NCI-H1417 (cell line): Measurements from ENCODE around the gene MRPS6.

Source experiments
- DNase-seq, 3 experiments: peaks; one replicate each; lab custom pipeline; 2025; lab: John Stamatoyannopoulos, UW

Gene MRPS6

DNA sequence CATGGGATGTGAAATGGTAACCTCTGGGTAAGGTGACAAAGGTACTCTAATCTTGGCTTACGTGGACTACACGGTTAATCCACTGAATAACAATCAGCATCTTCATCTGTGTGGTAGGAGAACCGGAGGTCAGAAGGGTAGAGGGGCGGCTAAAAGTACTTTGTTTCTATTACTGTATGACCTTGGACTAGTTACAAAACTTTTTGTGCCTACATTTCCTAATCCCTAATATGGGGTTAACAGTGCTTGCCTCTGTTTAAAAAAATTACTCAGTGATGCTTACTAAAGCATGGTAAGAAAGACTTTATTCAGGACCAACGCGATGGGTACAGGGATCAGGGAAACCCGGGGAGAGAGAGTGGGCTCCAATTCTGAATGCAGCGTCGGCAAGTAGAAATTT, 1.7 kb upstream of the MRPS6 start:
- no peak for DNase-seq

DNA sequence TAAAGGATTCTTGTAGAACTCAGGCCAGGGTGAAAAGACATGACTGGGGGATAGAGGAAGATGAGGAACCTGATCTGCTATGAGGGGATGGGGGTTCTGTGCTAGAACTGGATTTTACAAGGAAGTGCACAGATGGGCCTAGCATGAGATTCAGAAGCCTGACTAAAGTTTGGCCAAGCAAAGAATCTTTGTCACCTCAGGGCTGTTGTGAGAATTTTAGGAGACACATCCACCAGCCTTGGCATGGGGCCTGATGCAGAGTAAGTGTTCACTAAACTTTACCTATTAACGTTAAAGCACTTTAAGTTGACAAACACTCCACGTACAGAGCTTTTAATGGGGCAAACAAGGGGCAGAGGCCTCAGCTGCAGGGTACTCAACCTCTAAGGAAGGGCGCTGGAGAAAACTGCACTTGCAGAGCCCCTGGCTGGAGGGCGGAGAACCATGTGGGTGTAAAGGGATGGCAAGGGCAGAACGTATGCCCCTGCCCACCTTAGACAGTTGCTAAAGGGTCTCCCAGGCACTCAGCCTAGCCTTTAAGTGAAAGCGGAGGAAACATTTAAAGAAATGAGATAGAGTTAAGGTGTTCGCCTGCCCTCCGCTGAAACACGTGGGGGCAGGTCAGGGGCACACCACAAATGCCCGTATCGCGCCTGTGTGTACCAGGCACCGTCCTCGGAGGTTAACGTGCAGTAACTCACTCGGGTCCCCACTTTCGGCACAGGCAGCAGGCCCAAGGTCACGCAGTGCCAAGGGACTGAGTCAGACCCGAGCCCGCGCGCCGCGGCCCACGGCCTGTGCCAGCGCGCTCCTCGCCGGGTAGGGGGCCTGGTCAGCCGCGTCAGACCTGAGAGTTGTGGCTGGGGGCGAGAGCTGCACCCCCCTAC, 990 bp upstream of the MRPS6 start:
- DNase-seq = no peak

DNA sequence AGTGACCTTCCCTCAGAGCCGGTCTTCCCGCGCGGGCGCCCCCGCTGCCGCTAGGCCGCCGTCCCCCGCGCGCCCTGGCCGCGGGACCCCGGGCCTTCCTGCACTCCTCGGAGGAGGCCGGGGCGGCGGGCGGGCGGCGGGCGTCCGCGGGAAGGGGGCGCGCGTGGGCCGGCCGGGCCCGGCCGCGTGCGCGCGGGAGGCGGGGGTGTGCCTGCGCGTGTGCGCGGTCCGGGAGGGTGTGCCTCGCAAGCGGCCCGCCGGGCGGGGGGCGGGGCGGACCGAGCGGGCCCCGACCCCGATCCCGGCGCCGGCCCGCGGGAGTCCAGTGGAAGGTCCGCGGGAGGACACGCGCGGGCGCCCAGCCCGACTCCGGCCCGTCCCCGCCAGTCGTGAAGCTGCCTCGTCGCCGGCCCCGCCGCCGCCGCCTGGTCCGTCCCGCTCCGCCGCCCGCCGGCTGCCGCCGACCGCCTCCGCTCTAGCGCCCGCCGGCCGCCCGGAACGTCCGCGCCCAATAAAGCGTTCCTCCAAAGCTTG, 438 bp downstream of the MRPS6 start:
- DNase-seq = peak; percentile 33 to 72 (median 63)

DNA sequence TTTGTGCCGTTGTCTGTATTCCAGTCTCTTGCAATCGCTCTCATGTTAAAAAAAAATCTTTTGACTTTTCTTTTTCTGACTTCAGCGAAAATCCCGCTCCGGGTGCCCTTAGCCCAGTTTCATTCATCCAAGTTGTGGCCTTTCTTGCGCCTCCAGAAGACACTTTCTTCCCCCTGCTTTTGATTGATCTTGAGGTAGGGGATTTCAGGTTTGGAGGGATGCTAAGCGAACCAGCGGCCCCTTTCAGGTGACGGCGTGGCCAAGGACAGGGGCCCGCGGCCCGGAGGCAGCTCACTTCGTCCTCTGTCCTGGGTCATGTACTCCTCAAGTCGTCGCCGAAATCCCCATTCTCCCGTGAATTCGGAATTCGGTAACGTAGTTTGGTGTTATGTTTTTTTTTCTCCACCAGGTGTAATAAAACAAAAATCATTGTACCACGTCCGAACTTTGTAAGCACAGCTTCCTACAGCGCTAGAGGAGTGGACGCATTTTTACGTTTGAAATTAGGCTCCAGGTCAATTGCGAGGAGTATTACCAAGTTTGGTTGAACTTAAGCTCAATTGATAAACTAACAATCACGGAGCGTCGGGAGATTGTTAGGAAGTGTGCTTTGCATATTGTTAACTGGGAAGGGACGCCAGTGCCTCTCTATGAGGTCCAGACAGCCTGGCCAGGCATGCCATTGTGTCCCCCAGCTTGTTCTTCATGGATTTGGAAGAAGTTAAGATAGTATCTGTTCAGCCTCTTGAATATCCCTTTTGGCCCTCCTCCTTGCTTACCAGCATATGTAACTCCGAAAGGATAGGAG, 1.1 kb downstream of the MRPS6 start:
- DNase-seq = peak in 2 of 3 experiments; percentile 63 to 75

DNA sequence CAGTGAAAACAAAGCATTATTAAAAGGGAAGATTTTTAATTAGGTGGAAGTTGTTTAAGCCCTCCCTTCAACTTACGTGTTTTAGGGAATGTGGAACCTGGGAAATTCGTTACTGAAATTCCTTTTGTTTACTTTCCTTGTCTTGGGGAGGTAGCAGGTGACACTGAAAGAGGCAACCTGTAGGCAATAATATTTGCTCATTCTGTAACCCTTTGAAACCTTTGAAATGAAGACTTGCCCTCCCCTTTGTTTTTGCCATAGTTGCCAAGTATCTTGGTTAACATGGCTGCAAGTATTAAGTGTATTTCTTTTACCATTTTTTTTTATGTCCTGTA, 1.7 kb downstream of the MRPS6 start:
- peak in 1 of 3 experiments; percentile 51 for DNase-seq

DNA sequence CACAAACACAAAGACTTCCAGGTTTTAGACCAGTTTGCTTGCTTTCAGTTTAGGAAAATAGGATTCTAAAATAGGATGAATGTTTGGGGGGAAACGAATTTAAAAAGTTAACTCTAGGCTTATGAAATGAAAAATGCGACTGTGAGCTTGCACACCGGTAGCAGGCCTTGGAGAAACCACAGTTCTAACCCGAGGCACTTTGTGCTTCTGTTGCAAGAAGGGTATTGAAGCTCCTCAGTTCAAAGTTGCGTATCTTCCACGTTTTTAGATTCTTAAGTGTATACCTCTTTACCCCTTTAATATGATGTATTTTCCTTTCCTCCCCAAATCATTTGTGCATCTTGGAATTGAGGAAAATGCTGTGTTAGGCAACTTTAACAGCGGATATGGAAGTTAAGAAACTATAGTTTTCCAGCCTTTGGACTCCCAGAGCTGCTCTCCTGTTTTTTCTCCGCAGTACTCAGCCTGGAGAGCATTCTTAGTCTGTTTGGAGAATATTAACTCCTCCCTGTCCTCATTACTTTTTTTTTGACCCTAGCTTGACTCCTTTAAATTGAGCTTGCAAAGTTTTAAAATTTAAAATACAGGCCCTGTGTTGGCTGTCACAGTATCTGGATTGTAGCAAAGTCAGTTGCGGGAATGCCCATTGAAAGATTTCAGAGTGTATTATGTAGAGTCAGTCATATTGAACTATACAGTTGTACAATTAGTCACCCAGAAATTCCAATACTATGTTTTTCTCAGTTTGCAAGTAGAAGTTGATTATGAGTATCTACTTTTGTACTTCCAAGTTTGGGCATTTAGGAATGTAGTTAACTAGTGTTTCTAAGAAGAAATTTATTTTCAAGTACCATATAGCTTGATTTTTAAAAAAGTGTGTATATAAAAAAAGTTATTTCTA, 2.6 kb downstream of the MRPS6 start:
- DNase-seq = no peak

DNA sequence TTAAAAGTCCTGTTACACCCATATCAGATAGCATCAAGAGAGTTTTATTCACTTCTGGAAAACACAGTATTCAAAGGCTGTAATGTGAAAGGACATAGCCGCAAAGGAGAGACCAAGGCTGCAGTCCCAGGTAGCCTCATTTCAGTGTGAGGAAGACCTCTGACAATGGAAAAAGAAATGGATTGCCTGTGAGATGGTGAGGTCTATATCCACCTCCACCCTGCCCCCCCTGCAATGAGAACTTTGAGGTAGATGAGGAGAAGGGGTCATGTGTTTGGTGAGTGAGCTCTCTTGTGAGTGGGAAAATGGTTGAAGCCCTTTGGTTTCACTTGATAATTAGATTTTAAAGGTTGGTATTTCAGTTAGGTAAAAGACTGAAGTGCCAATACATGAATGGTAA, 3.5 kb downstream of the MRPS6 start:
- DNase-seq = no peak

DNA sequence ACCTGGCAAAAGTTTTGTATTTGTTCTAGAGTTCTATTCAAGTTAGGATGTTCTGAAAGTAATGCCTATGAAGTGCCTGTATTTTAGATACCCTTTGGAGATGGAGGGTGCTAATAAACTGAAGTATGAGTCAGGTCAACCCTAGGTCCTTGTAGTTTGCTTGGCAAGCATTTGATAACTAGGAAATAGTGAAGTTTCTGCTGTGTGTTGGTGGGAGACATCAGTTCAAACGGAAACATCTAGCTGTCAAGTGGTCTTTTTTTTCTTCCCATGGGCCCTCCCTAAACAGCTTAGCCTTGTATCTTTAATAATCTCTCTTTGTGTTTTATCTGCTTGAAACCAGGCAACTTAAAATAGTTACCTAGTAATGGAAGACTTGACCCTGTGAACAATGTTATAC, 4.5 kb downstream of the MRPS6 start:
- DNase-seq = no peak

DNA sequence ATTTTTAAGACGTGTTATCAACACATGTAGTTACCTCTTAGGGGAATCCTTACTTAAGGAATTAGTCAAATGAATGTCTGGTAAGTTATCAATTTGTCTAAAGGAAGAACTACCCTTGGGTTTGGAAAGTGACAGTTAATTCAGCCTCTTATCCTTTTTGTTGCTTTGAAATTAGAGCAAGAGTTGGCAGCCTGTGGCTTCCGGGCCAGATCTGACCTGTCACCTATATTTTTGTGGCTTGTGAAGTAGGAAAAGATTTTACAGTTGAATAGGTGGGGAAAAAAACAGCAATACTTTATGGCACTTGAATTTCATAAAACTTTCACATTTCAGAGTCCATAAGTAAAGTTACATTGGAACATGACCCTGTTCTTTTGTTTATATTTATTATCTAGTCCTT, 5.5 kb downstream of the MRPS6 start:
- no peak for DNase-seq

DNA sequence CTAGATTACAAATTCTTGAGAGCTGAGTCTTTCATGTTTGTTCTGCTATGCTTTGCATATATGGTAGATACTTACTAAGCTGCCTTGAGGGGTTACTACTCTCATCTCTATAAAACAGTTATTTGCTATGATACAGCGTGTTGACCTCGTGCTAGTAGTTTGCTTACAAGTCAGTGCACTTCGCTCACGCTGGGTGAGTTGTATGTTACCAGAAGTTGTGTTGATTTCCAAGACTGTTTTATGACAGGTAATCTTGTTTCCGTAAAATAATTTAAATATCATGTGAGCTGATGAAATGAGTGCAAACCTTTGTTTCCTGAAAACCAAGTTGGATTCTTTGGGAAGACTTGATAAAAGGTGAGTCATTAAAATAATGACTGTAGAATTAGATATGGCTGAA, 7.3 kb downstream of the MRPS6 start:
- DNase-seq = no peak

DNA sequence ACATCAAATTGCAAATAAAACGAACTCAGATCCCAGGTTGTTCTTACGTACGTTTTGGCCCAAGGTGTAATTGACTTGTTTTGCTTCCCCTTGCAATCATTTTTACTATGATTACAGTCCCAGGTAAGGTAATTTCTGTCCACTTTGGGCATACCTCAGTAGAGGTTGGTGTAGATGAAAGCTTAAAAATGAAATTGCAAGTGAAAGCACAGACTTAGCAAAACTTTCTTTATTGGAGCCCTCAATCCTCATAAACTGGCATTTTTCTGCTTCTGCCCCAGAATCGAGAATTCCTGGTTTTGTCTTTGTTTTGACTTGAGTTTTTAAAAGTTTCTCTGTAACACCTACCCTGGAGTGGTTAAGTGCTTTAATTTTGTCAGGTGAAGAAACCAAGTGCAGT, 9.4 kb downstream of the MRPS6 start:
- DNase-seq = no peak

DNA sequence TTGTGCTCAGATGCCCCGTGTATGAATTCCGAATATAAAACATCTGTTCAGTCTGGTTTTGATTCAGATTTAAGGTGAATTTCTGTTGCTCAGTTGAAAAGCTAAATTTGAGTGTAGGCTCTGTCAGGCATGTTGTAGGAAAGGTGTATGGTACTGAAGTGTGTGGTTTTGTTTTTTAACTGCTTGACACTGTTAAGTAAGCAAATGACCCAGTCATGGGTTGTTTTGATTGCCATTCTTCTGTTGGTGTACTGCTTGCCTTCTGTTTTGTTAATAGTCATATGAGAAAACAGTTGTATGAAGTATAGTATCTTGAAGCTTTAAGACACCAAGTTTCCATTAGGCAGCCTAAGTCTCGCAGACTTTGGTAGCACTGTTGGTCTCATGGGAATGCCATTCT, 10.0 kb downstream of the MRPS6 start:
- DNase-seq = no peak

DNA sequence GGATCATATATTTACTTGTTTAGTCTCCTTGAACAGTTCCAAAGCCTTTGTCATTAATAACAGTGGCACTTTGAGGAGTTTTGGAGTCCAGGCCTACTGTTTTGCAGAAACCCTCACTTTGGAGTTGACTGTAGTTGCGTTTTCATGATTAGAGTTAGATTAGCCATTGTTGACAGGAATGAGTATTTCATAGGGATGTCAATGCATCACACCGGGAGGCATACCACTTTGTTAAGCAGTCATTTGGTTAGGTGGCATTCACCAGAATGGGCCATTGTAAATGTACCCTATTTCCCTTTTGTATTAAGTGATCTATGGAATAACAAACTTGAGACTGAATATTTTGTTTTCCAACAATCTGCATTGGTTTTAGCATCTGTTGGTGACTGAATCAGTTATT, 11.8 kb downstream of the MRPS6 start:
- no peak for DNase-seq

DNA sequence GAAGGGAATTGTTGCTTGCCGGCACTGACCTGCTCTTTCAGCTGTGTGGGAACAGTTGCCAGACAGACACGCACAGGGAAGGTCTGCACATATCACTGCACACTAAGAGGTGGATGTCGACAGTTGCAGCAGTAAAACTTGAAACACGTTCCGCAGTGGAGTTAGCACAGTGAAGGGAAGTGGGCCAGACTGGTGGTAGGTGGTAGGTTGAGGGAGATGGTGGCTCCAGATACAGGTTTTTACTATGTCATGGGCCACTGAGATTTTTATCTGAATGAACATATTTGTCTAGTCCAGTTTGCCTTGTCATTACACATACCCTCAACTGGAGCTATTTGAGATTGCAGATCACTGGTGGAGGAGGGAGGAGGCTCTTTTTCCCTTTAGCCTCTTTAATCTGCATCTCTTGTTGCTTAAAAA, 13.5 kb downstream of the MRPS6 start:
- DNase-seq = no peak

DNA sequence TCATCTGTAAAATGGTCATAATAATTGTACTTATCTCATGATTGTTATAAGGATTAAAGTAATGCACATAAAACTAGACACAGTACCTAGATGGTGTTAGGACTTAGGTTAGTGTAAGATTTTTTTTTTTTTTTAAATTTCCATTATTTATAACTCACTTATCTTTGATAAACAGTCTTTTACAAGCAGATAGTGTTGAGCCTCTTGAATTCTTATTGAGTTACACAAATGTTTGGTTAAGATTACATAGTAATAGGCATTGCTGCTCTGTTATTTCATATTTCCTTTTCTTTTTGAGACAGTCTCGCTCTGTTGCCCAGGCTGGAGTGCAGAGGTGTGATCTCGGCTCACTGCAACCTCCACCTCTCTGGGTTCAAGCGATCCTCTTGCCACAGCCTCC, 15.4 kb downstream of the MRPS6 start:
- DNase-seq = no peak

DNA sequence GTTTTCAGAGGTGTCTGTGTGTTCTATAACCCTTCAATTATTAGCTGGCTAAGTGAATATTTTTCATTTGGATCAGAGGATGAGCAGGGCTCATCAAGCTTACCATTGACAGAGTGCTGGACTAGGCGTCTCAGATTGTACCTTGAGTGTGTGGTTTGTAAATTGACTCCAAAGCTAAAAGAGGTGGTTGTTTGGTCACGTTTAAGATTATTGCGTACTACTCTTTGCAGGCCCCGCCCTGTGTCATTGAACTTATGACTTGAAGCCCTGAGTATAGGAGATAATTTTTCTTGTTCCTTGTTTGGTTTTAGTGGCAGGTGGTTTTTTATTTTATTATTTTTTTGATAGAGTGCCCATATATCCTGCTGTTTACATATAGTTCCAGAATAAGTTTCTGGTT, 17.7 kb downstream of the MRPS6 start:
- DNase-seq = peak in 2 of 3 experiments; percentile 30 to 67

DNA sequence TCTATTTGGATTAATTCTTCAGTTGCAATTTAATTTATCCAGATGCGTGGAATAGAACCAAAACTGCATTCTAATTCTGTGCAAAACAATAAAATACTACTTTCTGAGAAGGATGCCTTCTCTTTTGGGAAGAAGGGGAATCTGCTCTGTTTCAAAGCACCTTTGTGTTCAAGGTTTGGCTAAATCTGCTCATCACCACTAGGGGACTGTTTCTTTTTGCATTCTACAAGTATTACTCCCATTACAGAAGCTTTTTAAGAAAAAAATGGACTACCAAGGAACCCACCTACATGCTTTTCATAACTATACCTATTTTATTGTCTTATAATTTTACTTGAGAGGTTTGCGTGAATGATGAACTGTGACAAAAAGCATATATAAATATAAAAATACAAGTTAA, 18.2 kb downstream of the MRPS6 start:
- peak in 2 of 3 experiments; percentile 13 to 35 for DNase-seq

DNA sequence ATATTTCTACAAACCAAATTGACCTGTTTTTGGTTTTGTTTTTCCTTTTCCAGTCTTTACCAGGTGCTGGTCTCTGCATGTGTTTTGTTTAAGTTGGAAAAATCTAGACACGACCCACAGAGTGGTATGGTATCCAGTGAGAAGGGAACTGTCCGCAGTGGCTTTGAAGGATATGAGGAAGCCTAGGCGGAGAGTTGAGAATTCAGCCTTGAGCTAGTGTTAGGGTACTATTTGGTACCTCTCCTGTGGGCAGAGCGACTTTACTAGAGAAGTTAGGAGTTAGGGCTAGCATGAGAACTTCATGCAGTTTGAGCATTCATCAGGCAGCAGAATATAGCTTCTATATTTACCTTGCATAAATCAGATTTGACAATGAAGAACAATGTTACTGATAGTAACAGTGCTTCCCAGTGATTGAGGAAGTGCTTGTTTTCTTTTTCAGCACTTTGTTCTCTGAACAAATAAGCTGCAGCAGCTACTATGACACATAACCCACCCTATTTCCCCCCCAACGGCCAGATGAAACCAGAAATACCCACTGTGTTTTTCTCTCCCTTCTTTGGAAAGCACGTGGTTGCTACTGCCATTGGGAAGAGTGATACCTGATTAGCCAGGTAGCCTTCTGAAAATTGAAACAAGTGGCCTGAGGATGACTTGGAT, 19.0 kb downstream of the MRPS6 start:
- peak; percentile 16 to 86 (median 66) for DNase-seq

DNA sequence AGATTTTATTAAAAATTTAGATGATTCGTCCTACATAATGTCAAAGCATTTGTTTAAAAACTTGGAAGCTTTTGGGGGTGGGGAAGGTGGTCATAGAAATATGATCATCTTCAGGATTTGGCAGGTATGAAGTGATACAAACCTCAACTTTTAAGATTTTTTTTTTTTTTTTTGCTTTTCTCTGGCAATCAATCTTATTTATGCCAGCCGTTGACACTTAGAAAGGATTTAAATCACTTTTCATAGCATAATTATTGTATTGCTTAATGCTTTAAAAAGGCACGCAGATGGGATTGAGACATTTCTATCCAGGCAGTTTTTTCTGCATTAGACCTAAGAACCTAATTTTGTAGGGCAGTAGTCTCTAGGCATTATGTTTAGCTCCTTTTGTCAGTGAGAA, 19.7 kb downstream of the MRPS6 start:
- peak in 1 of 3 experiments; percentile 69 for DNase-seq

DNA sequence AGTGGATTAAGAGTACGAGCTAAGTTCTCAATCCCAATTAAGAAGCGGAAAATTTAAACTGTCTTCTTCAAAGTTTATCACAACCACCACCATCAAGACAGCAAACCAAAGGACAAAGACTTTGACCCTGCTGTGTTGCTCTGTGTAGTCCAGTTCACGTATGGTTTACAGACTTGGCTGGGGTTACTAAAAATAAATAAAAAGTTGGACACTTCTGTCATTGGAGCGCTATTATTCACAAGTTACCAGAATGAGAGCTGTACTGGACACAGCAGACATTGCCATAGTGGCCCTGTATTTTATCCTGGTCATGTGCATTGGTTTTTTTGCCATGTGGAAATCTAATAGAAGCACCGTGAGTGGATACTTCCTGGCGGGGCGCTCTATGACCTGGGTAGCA, 21.6 kb downstream of the MRPS6 start:
- DNase-seq = no peak

DNA sequence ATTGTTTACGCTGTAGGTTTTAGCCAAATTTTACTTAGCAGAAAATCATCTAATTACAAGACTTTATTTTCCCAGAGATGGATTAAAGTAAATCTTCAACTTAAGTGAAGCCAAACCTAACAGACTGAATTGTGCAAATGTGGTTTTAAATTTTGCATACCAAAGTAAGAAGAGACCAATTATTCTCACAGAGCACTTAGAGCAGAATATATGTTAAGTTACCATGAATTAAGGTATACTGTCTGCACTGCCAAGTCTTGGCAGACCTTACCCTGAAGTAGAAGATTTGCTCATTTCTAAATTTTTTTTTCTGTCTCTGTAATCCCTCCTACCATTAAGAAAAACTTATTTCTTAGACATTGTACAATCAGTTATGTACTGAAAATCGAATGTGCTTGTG, 24.1 kb downstream of the MRPS6 start:
- DNase-seq = no peak
